GM21528 (cell line): ENCODE data around the gene KCNIP4.

Source experiments
- ATAC-seq: cut with Tn5 transposase; IDR thresholded peaks from one replicate; pipeline ENCODE4 v1.9.1; 2021; ENCODE audit warnings: mild to moderate bottlenecking, moderate library complexity; ENCODE audit not compliant: unreplicated experiment, low FRiP score

The KCNIP4 gene

GRCh38 chr4:21514022-21514694 is 434.4 kb downstream of the KCNIP4 start:
- no peak for ATAC-seq

GRCh38 chr4:21512353-21512752 is 436.2 kb downstream of the KCNIP4 start:
- ATAC-seq = no peak

GRCh38 chr4:21507439-21507838 is 441.1 kb downstream of the KCNIP4 start:
- ATAC-seq = no peak

- ATAC-seq = no peak
These were observed 457.9 kb downstream of the KCNIP4 start for GRCh38 chr4:21490682-21491081.

GRCh38 chr4:21476757-21477156 is 471.8 kb downstream of the KCNIP4 start:
- ATAC-seq = no peak

GRCh38 chr4:21474195-21474594 is 474.4 kb downstream of the KCNIP4 start:
- ATAC-seq = no peak

GRCh38 chr4:21470535-21470934 is 478.0 kb downstream of the KCNIP4 start:
- ATAC-seq = no peak

GRCh38 chr4:21469438-21470300 is 478.9 kb downstream of the KCNIP4 start:
- ATAC-seq = no peak

- no peak for ATAC-seq
These were observed 481.0 kb downstream of the KCNIP4 start for GRCh38 chr4:21467551-21467950.

- no peak for ATAC-seq
These were observed 491.3 kb downstream of the KCNIP4 start for GRCh38 chr4:21457086-21457840.

- no peak for ATAC-seq
These were observed 493.7 kb downstream of the KCNIP4 start for GRCh38 chr4:21454831-21455230.

- ATAC-seq = no peak
These were observed 494.4 kb downstream of the KCNIP4 start for GRCh38 chr4:21454201-21454600.

GRCh38 chr4:21452931-21453330 is 495.6 kb downstream of the KCNIP4 start:
- ATAC-seq = no peak

- ATAC-seq = no peak
These were observed 497.5 kb downstream of the KCNIP4 start for GRCh38 chr4:21451032-21451431.

- ATAC-seq = no peak
These were observed 498.2 kb downstream of the KCNIP4 start for GRCh38 chr4:21450331-21450730.

GRCh38 chr4:21447301-21448054 is 501.1 kb downstream of the KCNIP4 start:
- ATAC-seq = no peak

- ATAC-seq = no peak
These were observed 528.4 kb downstream of the KCNIP4 start for GRCh38 chr4:21420166-21420565.

- no peak for ATAC-seq
These were observed 532.8 kb downstream of the KCNIP4 start for GRCh38 chr4:21415728-21416127.

- no peak for ATAC-seq
These were observed 534.7 kb downstream of the KCNIP4 start for GRCh38 chr4:21413807-21414370.

- no peak for ATAC-seq
These were observed 537.5 kb downstream of the KCNIP4 start for GRCh38 chr4:21411086-21411485.
